LNCAP (cell line): ENCODE data around the gene PTPRG.

Experiments used
- CTCF ChIP-seq: fragments of 450-650 bp; IDR thresholded peaks from 2 replicates; pipeline ENCODE4 v1.5.1; 2017; ENCODE audit warnings: mild to moderate bottlenecking

PTPRG gene

GRCh38 chr3:62260655-62261054 is 699.3 kb downstream of the PTPRG start:
- TF ChIP-seq CTCF, result no peak

- no peak for TF ChIP-seq CTCF
Measured at GRCh38 chr3:62261121-62261520, 699.8 kb downstream of the PTPRG start.

DNA sequence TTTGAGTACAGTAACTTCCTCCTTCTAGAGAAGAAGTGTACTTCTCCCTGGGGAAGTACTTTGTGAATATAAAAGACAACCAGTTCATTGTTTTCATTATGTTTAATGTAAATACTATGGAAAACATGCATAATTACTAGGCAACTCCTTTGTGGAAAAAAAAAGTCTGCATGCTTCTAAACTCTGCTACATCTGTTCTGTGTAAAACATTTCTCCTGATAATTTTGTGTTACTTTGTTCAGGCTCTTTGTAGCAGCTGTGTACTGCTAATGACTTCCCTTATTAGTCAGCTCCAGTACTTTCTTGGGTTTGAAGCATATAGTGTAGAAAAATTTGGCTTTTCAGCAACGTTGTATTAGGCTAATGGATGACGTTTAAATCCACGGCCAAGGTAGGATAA is 700.4 kb downstream of the PTPRG start:
- TF ChIP-seq CTCF, result no peak

DNA sequence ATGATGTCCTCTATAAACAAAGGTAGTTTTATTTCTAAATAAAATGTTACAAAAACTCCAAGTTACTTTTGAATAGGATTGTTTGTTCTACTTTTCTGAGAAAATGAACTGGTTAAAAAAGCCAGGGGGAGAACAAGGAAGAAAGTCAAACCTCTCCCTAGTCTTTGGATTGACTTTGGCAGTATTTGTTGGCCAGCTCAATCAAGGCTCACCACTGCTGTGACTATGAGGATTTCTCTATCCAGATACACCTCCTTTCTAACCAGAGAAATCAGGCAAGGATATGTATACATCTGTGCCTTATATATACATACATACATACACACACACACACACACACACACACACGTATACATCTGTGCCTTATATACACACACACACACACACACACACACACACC is 704.2 kb downstream of the PTPRG start:
- TF ChIP-seq CTCF, result no peak

DNA sequence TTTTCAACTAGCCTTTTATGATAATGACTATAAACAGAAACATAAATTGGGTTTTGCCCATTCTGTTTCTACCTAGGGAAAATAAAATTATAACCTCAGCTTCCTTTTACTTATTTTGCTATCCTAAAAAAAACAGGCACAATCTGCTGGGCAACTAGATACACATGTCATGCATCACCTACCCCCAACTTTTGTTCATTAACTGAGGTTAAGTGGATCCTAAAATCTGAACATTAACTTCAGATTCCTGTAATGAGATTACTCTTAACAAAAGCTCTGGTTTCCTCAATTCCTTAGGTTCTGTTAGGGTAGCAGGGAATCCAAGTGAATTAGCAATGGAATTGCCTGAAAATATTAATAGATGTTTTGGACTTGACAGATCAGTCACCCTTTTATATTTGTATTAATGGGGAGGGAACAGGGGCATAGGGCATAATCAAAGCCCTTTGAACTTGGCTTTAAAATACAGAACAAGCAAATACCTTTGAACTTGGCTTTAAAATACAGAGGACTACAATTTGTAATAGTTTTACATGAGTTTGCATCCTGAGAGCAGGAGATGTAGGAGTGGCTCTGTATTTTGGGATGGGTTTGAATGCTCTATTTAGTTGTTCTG is 705.4 kb downstream of the PTPRG start:
- TF ChIP-seq CTCF, result no peak

DNA sequence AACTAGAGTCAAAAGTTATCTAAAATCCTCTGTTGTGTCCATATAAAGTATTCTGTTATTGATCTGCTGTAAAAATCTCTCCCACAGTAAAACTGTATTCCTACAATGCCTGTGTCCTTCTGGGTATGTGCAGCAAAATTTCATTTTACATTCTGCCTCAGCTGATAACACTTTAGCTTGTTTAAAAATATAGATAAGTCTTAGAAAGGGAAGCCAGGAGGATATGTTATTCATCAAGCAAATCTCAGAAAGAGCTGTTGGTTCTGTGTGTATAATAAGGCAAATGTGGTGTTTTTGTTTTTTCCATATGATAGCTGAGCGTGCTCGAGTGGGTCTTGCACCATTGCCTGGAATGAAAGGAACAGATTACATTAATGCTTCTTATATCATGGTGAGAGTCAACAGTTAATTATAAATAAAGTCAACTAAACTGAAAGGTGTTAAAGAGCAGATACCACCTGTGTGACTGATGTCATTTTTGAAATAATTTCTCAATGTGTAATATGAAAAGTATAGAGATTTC is 715.3 kb downstream of the PTPRG start:
- TF ChIP-seq CTCF, result no peak

- no peak for TF ChIP-seq CTCF
Measured at GRCh38 chr3:62277450-62277849, 716.1 kb downstream of the PTPRG start.

GRCh38 chr3:62277986-62278385 is 716.6 kb downstream of the PTPRG start:
- no peak for TF ChIP-seq CTCF
